HepG2 (cell line): ENCODE measurements around the gene FSCN2. TPM values are rescaled to one million over a fixed set of nuclear protein-coding genes. Genes with fewer than 3 reads are reported as not detected.

Source experiments
- CCAR2 ChIP-seq: fragments of 200-400 bp; formaldehyde crosslinking; optimal IDR thresholded peaks from 2 replicates; pipeline ENCODE3; 2018; ENCODE audit warnings: low read depth, mild to moderate bottlenecking, low read length, moderate library complexity
- CERS6 ChIP-seq: sonication (generic); formaldehyde crosslinking; IDR thresholded peaks from 2 replicates; pipeline ENCODE4 v1.5.0; 2020; ENCODE audit warnings: missing genetic modification reagents
- FOXP4 ChIP-seq: sonication (generic); formaldehyde crosslinking; IDR thresholded peaks from 2 replicates; pipeline ENCODE4 v1.4.0; 2020; ENCODE audit warnings: missing genetic modification reagents
- GRHL1 ChIP-seq: sonication (generic); formaldehyde crosslinking; conservative IDR thresholded peaks from 2 replicates; pipeline ENCODE4 v1.8.0; 2022; ENCODE audit warnings: missing genetic modification reagents
- HOXA9 ChIP-seq: sonication (generic); formaldehyde crosslinking; IDR thresholded peaks from 2 replicates; pipeline ENCODE4 v1.8.1; 2022; ENCODE audit warnings: missing genetic modification reagents, mild to moderate bottlenecking, moderate library complexity, borderline replicate concordance
- JDP2 ChIP-seq: sonication (generic); formaldehyde crosslinking; IDR thresholded peaks from 2 replicates; pipeline ENCODE4 v1.8.1; 2022; ENCODE audit warnings: missing genetic modification reagents, borderline replicate concordance
- KLF13 ChIP-seq: sonication (generic); formaldehyde crosslinking; IDR thresholded peaks from 2 replicates; pipeline ENCODE4 v1.4.0; 2020; ENCODE audit warnings: mild to moderate bottlenecking, missing genetic modification reagents
- NFKBIZ ChIP-seq: IDR thresholded peaks from 2 replicates; pipeline ENCODE4 v1.6.1; 2018; ENCODE audit warnings: missing genetic modification reagents, missing compliant biosample characterization
- PCBP2 ChIP-seq: fragments of 200-400 bp; formaldehyde crosslinking; optimal IDR thresholded peaks from 2 replicates; pipeline ENCODE3; 2018; ENCODE audit warnings: low read length, low read depth; ENCODE audit not compliant: poor library complexity, severe bottlenecking
- RBM22 ChIP-seq: fragments of 200-400 bp; formaldehyde crosslinking; optimal IDR thresholded peaks from 2 replicates; pipeline ENCODE3; 2017; ENCODE audit warnings: mild to moderate bottlenecking, low read length, moderate library complexity
- RFX5 ChIP-seq: IDR thresholded peaks from 2 replicates; pipeline ENCODE4 v1.6.1; 2011; ENCODE audit warnings: low read depth, low read length, improper control_type of control experiment
- SALL1 ChIP-seq: sonication (generic); formaldehyde crosslinking; IDR thresholded peaks from 2 replicates; pipeline ENCODE4 v1.8.0; 2022; ENCODE audit warnings: mild to moderate bottlenecking, missing genetic modification reagents
- SAP130 ChIP-seq: IDR thresholded peaks from 2 replicates; pipeline ENCODE4 v1.6.1; 2016; ENCODE audit warnings: low read depth
- SKIL ChIP-seq: sonication (generic); formaldehyde crosslinking; IDR thresholded peaks from 2 replicates; pipeline ENCODE4 v1.8.0; 2022; ENCODE audit warnings: missing genetic modification reagents, mild to moderate bottlenecking, moderate library complexity, borderline replicate concordance
- SNAPC5 ChIP-seq: sonication (generic); formaldehyde crosslinking; IDR thresholded peaks from 2 replicates; pipeline ENCODE4 v1.8.1; 2023; ENCODE audit warnings: mild to moderate bottlenecking, missing genetic modification reagents, borderline replicate concordance
- SP2 ChIP-seq: sonication (generic); formaldehyde crosslinking; IDR thresholded peaks from 2 replicates; pipeline ENCODE4 v1.5.1; 2020; ENCODE audit warnings: mild to moderate bottlenecking, missing genetic modification reagents
- SSRP1 ChIP-seq: IDR thresholded peaks from 2 replicates; pipeline ENCODE4 v1.6.1; 2016; ENCODE audit warnings: control low read depth
- TCF7 ChIP-seq: sonication (generic); IDR thresholded peaks from 2 replicates; pipeline ENCODE4 v1.6.1; 2016; ENCODE audit warnings: antibody characterized with exemption, low read depth
- ZNF101 ChIP-seq: sonication (generic); formaldehyde crosslinking; IDR thresholded peaks from 2 replicates; pipeline ENCODE4 v1.4.0; 2020; ENCODE audit warnings: mild to moderate bottlenecking, low read depth, missing genetic modification reagents, borderline replicate concordance
- ZNF138 ChIP-seq: sonication (generic); formaldehyde crosslinking; IDR thresholded peaks from 2 replicates; pipeline ENCODE4 v1.5.0; 2020; ENCODE audit warnings: mild to moderate bottlenecking, low read depth, missing genetic modification reagents
- ZNF567 ChIP-seq: sonication (generic); formaldehyde crosslinking; IDR thresholded peaks from 2 replicates; pipeline ENCODE4 v1.8.1; 2023; ENCODE audit warnings: mild to moderate bottlenecking, missing genetic modification reagents, borderline replicate concordance
- ZNF572 ChIP-seq: sonication (generic); formaldehyde crosslinking; IDR thresholded peaks from 2 replicates; pipeline ENCODE4 v1.5.1; 2020; ENCODE audit warnings: mild to moderate bottlenecking, missing genetic modification reagents
- ZNF589 ChIP-seq: sonication (generic); formaldehyde crosslinking; conservative IDR thresholded peaks from 2 replicates; pipeline ENCODE4 v1.8.0; 2022; ENCODE audit warnings: mild to moderate bottlenecking, moderate library complexity, missing genetic modification reagents
- ZSCAN12 ChIP-seq: sonication (generic); formaldehyde crosslinking; IDR thresholded peaks from 2 replicates; pipeline ENCODE4 v1.9.0; 2021; ENCODE audit warnings: mild to moderate bottlenecking, missing genetic modification reagents
- polyA plus RNA-seq, 8 experiments: library from polyadenylated mRNA; depleted of rRNA in 3 of 8; stranded (reverse) in 7 of 8; unstranded in 1 of 8; fragments of >200 nt; fragmentation: Illumina TruSeq in 4 of 8; extraction: Trizol in 4 of 8; gene quantifications; 2 replicates each; pipeline versions ENCODE4 v1.2.1 to v1.2.3, GENCODE V29; 2011 to 2016; ENCODE audit warnings: low read depth in 4 of 8, missing spikeins in 1 of 8, mixed read lengths in 1 of 8; ENCODE audit not compliant: insufficient read depth in 1 of 8
- total RNA-seq, 5 experiments: library from RNA; depleted of rRNA; stranded (reverse); fragments of >200 nt; fragmentation: Illumina TruSeq; extraction: Trizol; gene quantifications; 2 replicates each; pipeline ENCODE4 v1.2.3, GENCODE V29; 2016; ENCODE audit warnings: low read depth in 1 of 5

The FSCN2 gene
- total and polyA plus RNA-seq, 2 of the 13 experiments (the other 11 are each of a cell fraction or from before 2014, with no cell fraction given) = 0.09 TPM; not detected in 1

GRCh38 chr17:81553018-81553615 lies 24.9 kb downstream of the FSCN2 start (continued):
- TF ChIP-seq ZSCAN12 (CRISPR knock-in tag) (no peak), SNAPC5 (CRISPR knock-in tag) (no peak), SP2 (CRISPR knock-in tag) (0 out of 2 replicates have a peak, but pooled peaks have one; percentile 32), FOXP4 (CRISPR knock-in tag) (0 out of 2 replicates have a peak, but pooled peaks have one; percentile 17), NFKBIZ (CRISPR knock-in tag) (no peak), SSRP1 (CRISPR knock-in tag) (peak; percentile 24; the same call in 1 of the 2 replicates), GRHL1 (CRISPR knock-in tag) (no peak), ZNF567 (no peak), SAP130 (peak; percentile 9; the same call in 1 of the 2 replicates), RFX5 (no peak), RBM22 (no peak), JDP2 (CRISPR knock-in tag) (no peak), PCBP2 (no peak), SKIL (CRISPR knock-in tag) (no peak), CCAR2 (no peak), SALL1 (no peak; the same call in 1 of the 2 replicates), CERS6 (CRISPR knock-in tag) (no peak), ZNF572 (CRISPR knock-in tag) (peak; percentile 71; the same call in 1 of the 2 replicates), ZNF101 (CRISPR knock-in tag) (no peak), TCF7 (no peak), ZNF589 (CRISPR knock-in tag) (no peak), ZNF138 (no peak), HOXA9 (CRISPR knock-in tag) (no peak), KLF13 (no peak)
